PFSK-1 (cell line): ENCODE measurements around the gene ZCCHC24.

Experiments
- FOXP2 ChIP-seq: optimal IDR thresholded peaks from 2 replicates; pipeline ENCODE3; 2011; ENCODE audit warnings: borderline replicate concordance, control low read depth, inconsistent platforms; ENCODE audit not compliant: insufficient read depth; ENCODE audit errors: extremely low read length, extremely low read depth
- POLR2AphosphoS5 ChIP-seq: IDR thresholded peaks from 2 replicates; pipeline ENCODE4 v1.6.1; 2012; ENCODE audit warnings: low read depth, mild to moderate bottlenecking, control low read depth, low read length, moderate library complexity
- REST ChIP-seq, 2 experiments: IDR thresholded peaks; 2 replicates each; pipeline versions ENCODE4 v1.6.1 to v1.8.0; 2011 to 2012; ENCODE audit warnings: low read depth in 2 of 2, low read length in 2 of 2, control low read depth in 1 of 2, inconsistent platforms in 1 of 2, mild to moderate bottlenecking in 1 of 2, moderate library complexity in 1 of 2; ENCODE audit not compliant: insufficient read depth in 1 of 2
- SIN3A ChIP-seq: IDR thresholded peaks from 2 replicates; pipeline ENCODE4 v1.6.1; 2012; ENCODE audit warnings: mild to moderate bottlenecking, low read length, moderate library complexity, borderline replicate concordance; ENCODE audit not compliant: insufficient read depth
- TAF1 ChIP-seq: IDR thresholded peaks from 2 replicates; pipeline ENCODE4 v1.6.1; 2012; ENCODE audit warnings: low read length, control low read depth, borderline replicate concordance; ENCODE audit not compliant: insufficient read depth

DNA sequence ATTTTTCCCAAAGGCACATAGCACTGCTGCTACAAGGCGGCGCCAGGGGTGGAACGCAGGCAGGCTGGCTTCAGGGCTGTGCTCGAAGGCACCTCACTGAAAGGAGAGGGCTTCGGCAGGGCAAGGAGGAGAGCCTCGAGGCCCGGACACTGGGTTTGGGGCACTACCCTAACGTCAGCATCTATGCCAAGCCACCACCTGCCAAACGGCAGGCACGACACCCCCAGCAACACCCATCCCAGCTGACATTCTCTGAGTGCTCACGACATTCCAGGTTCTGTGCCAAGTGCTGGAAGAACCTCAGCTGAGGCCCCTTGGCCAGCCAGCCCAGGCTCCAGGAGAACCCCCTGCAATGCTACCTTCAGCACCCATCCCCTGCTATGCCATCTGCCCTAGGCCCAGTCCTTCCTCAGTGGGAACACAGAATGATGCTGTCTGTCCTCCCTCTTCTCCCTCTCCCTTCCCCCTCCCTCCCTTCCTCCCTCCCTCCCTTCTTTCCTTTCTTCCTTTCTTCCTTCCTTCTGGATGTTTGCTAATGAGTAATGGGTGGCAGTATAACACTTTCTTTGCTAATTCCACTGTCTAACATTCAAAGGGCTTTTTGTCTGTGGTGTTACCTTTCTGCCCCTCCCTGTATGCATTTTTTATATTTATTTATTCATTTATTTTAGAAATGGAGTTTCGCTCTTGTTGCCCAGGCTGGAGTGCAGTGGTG lies 24.3 kb downstream of the ZCCHC24 start:
- TF ChIP-seq REST (IDR thresholded peaks at IDR 0.05; ENCODE audit: insufficient read depth in 1 of 2, low read depth in 2 of 2, low read length in 2 of 2), result no peak
- TF ChIP-seq TAF1, result no peak
- TF ChIP-seq SIN3A, result no peak
- TF ChIP-seq POLR2AphosphoS5, result no peak
- TF ChIP-seq FOXP2, result no peak
